Activated CD4-positive, alpha-beta T cell treated with anti-CD3 and anti-CD28 coated beads, Interleukin-2, amount 50 U/mL, for 48 hours (primary cell): ENCODE measurements around the gene POGZ.

Source experiments
- DNase-seq, 2 experiments: peaks; one replicate each; pipeline ENCODE4 v3.0.0-alpha.2; 2020

Gene POGZ

DNA sequence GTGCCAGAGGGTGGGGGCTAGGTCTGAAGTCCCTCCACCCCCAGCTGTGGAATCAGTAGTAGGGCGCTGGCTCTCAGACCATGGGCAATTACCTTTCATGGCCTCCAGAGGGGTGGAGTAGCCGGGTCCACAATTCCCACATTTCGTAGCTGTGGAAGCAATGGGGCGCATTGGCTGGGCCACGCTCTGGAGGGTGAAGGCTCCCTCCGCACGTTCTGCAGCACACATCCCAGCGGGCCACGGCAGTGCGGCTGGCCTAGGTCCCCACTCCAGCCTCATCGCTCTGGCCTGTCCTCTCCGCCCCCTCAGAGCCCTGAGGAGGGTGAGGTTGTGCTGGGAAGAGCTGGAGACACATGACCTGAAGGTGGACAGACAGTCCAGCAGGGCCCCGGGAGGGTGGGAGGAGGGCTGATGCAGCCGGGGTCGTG lies 89.7 kb downstream of the POGZ start:
- no peak for DNase-seq

GRCh38 chr1:151369302-151369610 lies 90.0 kb downstream of the POGZ start:
- DNase-seq: no peak

DNA sequence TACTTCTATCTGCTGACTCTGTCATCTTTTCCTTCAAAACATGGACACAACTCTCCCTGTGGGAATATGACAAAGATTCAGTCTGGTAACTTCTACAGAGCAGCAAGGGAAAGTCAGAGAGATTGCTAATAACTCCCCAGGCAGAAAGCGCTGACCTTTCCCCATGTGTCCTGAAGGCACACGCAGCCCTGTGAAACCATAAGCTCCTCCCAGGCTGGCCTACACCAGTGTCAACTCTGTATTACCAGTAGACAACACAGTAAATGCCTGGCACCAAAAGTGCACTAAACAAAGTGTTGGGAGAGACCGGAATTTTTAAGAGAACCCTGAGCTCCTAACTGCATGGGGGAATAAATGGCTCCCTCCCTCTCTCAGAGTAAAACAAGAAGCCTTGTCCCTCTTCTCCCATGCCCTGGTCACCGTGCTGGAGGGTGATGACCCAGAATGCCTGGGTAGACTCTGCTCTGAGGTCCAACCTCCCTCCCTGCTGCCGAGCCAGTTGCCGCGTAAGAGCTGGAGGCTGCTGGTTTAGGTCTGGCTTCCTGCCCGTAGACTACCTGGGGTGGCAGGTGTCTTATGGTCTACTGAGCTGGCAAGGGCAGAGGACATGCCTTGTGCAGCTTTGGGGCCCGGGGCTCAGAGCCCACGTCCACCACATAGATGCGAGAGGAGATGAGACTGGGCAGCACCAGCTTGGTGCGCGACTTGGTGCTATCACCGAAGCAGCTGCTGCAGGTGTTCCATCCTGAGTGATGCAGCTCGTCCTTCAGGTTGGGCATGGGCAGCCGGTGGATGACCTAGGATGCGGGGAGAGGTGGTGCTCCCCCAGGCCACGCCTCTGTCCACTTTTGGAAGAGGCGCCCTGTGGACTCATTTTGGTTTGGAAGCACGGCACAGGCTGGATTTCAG lies 90.6 kb downstream of the POGZ start:
- DNase-seq: no peak

GRCh38 chr1:151367658-151368392 lies 91.5 kb downstream of the POGZ start:
- DNase-seq: no peak

DNA sequence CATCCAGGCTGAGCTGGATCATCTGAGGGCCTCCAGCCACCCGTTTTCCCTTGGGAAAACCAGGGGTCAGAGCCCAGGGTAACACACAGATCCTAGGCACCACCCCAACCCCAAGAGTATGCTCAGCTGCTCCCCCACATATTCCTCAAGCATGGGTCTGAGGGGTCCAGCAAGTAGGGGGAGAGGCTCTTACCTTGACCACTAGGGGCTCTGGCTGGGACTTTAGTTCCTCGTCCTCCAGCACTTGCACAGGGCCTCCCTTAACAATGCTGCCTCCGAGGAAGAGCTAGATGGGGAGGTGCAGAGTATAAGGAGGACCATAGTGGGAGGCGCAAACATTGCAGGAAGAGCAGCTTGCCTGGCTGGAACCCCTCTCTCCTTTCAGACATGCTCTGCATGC lies 94.3 kb downstream of the POGZ start:
- DNase-seq: no peak

DNA sequence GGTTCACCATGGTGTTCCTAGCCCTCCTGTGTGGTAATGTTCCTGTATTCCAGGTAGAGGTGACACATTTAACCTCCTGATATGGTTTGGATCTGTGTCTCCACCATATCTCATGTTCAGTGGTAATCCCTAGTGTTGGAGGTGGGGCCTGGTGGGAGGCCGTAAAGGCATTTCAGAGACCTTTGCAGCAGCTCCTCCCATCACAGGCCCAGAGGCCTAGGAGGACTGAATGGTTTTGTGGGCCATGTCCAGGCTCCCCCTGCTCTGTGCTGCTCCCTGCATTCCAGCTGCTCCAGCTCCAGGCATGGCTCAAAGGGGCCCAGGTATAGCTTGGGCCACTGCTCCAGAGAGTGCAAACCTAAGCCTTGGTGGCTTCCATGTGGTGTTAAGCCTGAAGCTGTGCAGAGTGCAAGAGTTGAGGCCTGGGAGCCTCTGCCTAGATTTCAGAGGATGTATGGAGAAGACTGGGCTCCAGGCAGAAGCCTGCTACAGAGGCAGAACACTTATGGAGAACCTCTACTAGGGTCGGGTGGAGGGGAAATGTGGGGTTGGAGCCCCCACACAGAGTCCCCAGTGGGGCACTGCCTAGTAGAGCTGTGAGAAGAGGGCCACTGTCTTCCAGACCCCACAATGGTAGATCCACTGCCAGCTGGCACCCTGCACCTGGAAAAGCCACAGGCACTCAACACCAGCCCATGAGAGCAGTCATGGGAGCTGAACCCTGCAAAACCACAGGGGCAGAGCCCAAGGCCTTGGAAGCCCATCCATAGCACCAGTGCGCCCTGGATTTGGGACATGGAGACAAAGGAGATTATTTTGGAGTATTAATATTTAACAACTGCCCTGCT lies 96.8 kb downstream of the POGZ start:
- DNase-seq: no peak

DNA sequence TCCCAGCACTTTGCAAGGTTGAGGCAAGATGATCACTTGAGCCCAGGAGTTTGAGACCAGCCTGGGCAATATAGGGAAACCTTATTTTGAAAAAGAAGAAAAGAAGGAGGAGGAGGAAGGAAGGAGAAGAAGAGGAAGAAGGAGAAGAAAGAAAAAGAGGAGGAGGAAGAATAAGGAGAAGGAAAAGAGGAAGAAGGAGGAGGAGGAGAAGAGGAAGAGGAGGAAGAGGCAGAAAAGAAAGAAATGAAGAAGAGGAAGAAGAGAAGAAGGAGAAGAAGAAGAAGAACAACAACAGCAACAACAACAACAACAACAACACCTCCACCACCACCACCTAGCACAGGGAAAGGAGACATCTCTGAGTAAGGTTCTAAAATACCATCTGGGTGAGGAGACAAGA lies 97.4 kb downstream of the POGZ start:
- no peak for DNase-seq

GRCh38 chr1:151356696-151357095 lies 102.6 kb downstream of the POGZ start:
- DNase-seq: no peak
